K562 (cell line): ENCODE data around the gene ADAMTS1. TPM values are rescaled to one million over a fixed set of nuclear protein-coding genes. Genes with fewer than 3 reads are reported as not detected.

ENCODE experiments used
- ATAC-seq: fragments of 200-7000 bp; cut with Tn5 transposase; 3 replicates; pipeline ENCODE4 v1.9.1; 2020; ENCODE audit warnings: moderate library complexity
- BruUV-seq: library from RNA; stranded (reverse); fragments of 400-500 nt; replicated peaks from 2 replicates; lab custom pipeline; 2021; lab: Mats Ljungman, UMichigan
- CTCF ChIA-PET: fragments of 300-600 bp; formaldehyde crosslinking; extraction: SDS; loops from one replicate; lab custom pipeline; 2021; ENCODE audit warnings: low intra/inter-chr PET ratio; lab: Yijun Ruan, JAX
- POLR2A ChIA-PET: fragments of 300-600, 350-650 bp; sonication (Branson Sonifier 250); formaldehyde crosslinking; extraction: SDS; loops from one replicate; lab custom pipeline; 2021; ENCODE audit warnings: antibody characterized with exemption, inconsistent platforms; lab: Yijun Ruan, JAX
- DNase-seq, 4 experiments: peaks; one replicate each; pipeline versions ENCODE4 v3.0.0 to v3.0.0-alpha.2; 2011 to 2018; ENCODE audit warnings: low spot score in 3 of 4, mixed read lengths in 3 of 4; ENCODE audit errors: extremely low read depth in 1 of 4
- FAIRE-seq: peaks from 2 replicates; lab custom pipeline; 2011; peaks lifted over from hg19 to GRCh38; lab: Jason Lieb, UNC
- H2AFZ ChIP-seq: 2 replicates; pipeline ENCODE4 v1.6.0; 2011; ENCODE audit warnings: low read depth, low read length, control low read depth, inconsistent platforms
- H3K27ac ChIP-seq: fragments of 200-600 bp; 3 replicates; pipeline ENCODE4 v1.8.0; 2011; ENCODE audit warnings: low read depth, mild to moderate bottlenecking, control low read depth, inconsistent platforms, low read length, moderate library complexity, mixed read lengths; ENCODE audit errors: extremely low read depth
- H3K27me3 ChIP-seq, 2 experiments: fragments of 300-600 bp in 1 of 2; 2 replicates in 1 of 2; 3 replicates in 1 of 2; pipeline versions ENCODE4 v1.6.0 to v1.8.0; 2011; ENCODE audit warnings: inconsistent platforms in 2 of 2, low read length in 2 of 2, mild to moderate bottlenecking in 1 of 2, mixed read lengths in 1 of 2, moderate library complexity in 1 of 2; ENCODE audit not compliant: control insufficient read depth in 2 of 2, insufficient read depth in 2 of 2
- H3K36me3 ChIP-seq: fragments of 300-600 bp; 3 replicates; pipeline ENCODE4 v1.8.0; 2011; ENCODE audit warnings: mild to moderate bottlenecking, low read length, inconsistent platforms; ENCODE audit not compliant: control insufficient read depth, insufficient read depth
- H3K4me1 ChIP-seq, 2 experiments: fragments of 200-600 bp in 1 of 2; replicated peaks in 1 of 2; 2 replicates in 1 of 2; 3 replicates in 1 of 2; pipeline versions ENCODE4 v1.5.1 to v1.8.0; 2011; ENCODE audit warnings: inconsistent platforms in 2 of 2, low read length in 2 of 2, mild to moderate bottlenecking in 1 of 2, mixed read lengths in 1 of 2, moderate library complexity in 1 of 2; ENCODE audit not compliant: control insufficient read depth in 2 of 2, insufficient read depth in 2 of 2
- H3K4me2 ChIP-seq: 2 replicates; pipeline ENCODE4 v1.6.1; 2011; ENCODE audit warnings: low read length, control low read depth, inconsistent platforms, mixed read lengths; ENCODE audit not compliant: insufficient read depth
- H3K4me3 ChIP-seq: fragments of 200-600 bp; sonication (generic), shearing (Covaris generic); 2 replicates; pipeline ENCODE4 v1.5.1; 2016; ENCODE audit warnings: control low read depth, inconsistent platforms
- H3K79me2 ChIP-seq: fragments of 200-600 bp; 3 replicates; pipeline ENCODE4 v1.8.0; 2011; ENCODE audit warnings: low read length, inconsistent platforms; ENCODE audit not compliant: control insufficient read depth, insufficient read depth
- H3K9ac ChIP-seq, 2 experiments: 2 replicates each; pipeline versions ENCODE4 v1.6.0 to v1.6.1; 2011; ENCODE audit warnings: low read depth in 2 of 2, low read length in 2 of 2, control low read depth in 1 of 2, inconsistent platforms in 1 of 2, mild to moderate bottlenecking in 1 of 2, mixed read lengths in 1 of 2; ENCODE audit not compliant: insufficient read depth in 1 of 2
- H3K9me1 ChIP-seq: one replicate; pipeline ENCODE4 v1.6.0; 2011; ENCODE audit warnings: inconsistent platforms, mild to moderate bottlenecking, low read length, moderate library complexity; ENCODE audit not compliant: control insufficient read depth, insufficient read depth
- H3K9me3 ChIP-seq: replicated peaks from 2 replicates; pipeline ENCODE4 v1.5.1; 2011; ENCODE audit warnings: low read depth, low read length, inconsistent platforms; ENCODE audit not compliant: control insufficient read depth, insufficient read depth
- H4K20me1 ChIP-seq: replicated peaks from 2 replicates; pipeline ENCODE4 v1.6.1; 2011; ENCODE audit warnings: low read length, inconsistent platforms, mixed read lengths; ENCODE audit not compliant: control insufficient read depth, insufficient read depth
- CCAR2 ChIP-seq: fragments of 200-400 bp; formaldehyde crosslinking; IDR thresholded peaks from 2 replicates; pipeline ENCODE4 v1.6.1; 2017; ENCODE audit warnings: mild to moderate bottlenecking, low read depth, low read length
- E2F8 ChIP-seq: fragments of 450-650 bp; IDR thresholded peaks from 2 replicates; pipeline ENCODE4 v1.7.1; 2018; ENCODE audit warnings: mild to moderate bottlenecking, low read depth; ENCODE audit not compliant: partially characterized antibody
- HNRNPK ChIP-seq: fragments of 200-400 bp; formaldehyde crosslinking; IDR thresholded peaks from one replicate; pipeline ENCODE4 v1.6.1; 2018; ENCODE audit warnings: mild to moderate bottlenecking, low read depth, low read length; ENCODE audit not compliant: poor library complexity, severe bottlenecking
- JUND ChIP-seq, 2 experiments: IDR thresholded peaks; 2 replicates in 1 of 2; 3 replicates in 1 of 2; pipeline ENCODE4 v1.6.1; 2011; ENCODE audit warnings: borderline replicate concordance in 2 of 2, low read depth in 2 of 2, low read length in 2 of 2, improper control_type of control experiment in 1 of 2, missing biosample characterization in 1 of 2, missing genetic modification characterization in 1 of 2, missing genetic modification reagents in 1 of 2
- KDM2B ChIP-seq: fragments of 250-450 bp; sonication (Bioruptor Pico); IDR thresholded peaks from 2 replicates; pipeline ENCODE4 v1.8.0; 2021; ENCODE audit warnings: mild to moderate bottlenecking, moderate library complexity
- RHOXF2B ChIP-seq: fragments of 250-450 bp; sonication (Bioruptor Pico); conservative IDR thresholded peaks from 2 replicates; pipeline ENCODE4 v1.5.1; 2021
- ZFPM2 ChIP-seq: fragments of 250-450 bp; sonication (Bioruptor Pico); IDR thresholded peaks from 2 replicates; pipeline ENCODE4 v1.5.1; 2022; ENCODE audit warnings: mild to moderate bottlenecking
- WGBS: fragments of 100-300 bp; shearing (Covaris generic); methylation state at CpG from one replicate; pipeline ENCODE4 v1.1.6; 2016; ENCODE audit warnings: low coverage, mixed read lengths; ENCODE audit not compliant: insufficient coverage; ENCODE audit errors: missing lambda C conversion rate; 5-methylcytosine and 5-hydroxymethylcytosine counted together
- in situ Hi-C: fragments of 300-500 bp; cut with MboI; formaldehyde crosslinking; loops from 4 replicates; pipeline ENCODE4 v1.15.0; 2018; ENCODE audit warnings: inconsistent platforms, mixed read lengths
- intact Hi-C: fragments of 100-400 bp; cut with micrococcal nuclease; formaldehyde crosslinking; loops from 2 replicates; pipeline ENCODE4 v1.14.2; 2022
- polyA plus RNA-seq, 8 experiments: library from polyadenylated mRNA; depleted of rRNA in 4 of 8; stranded (reverse) in 5 of 8; unstranded in 3 of 8; fragments of >200 nt; fragmentation: Nextera tagmentation in 2 of 8; fragmentation: Illumina TruSeq in 1 of 8; extraction: Ambion mirVana in 2 of 8; extraction: Trizol in 1 of 8; gene quantifications; 2 replicates each; pipeline versions ENCODE4 v1.2.1 to v1.2.3, GENCODE V29; 2011 to 2014; ENCODE audit warnings: inconsistent platforms in 1 of 8, missing spikeins in 1 of 8
- total RNA-seq, 7 experiments: library from RNA; depleted of rRNA in 6 of 7; stranded (reverse); fragments of >200 nt in 6 of 7; fragmentation: Illumina TruSeq in 2 of 7; extraction: Trizol in 2 of 7; gene quantifications; 2 replicates each; pipeline versions ENCODE4 v1.2.1 to v1.2.3, GENCODE V29; 2011 to 2021; ENCODE audit warnings: low replicate concordance in 1 of 7

The ADAMTS1 gene
- total and polyA plus RNA-seq, 9 of the 15 experiments (the other 6 are each of a cell fraction or from before 2014, with no cell fraction given) = 0.01 to 0.58 TPM; not detected in 7

GRCh38 chr21:26842974-26843932 lies 2.0 kb downstream of the ADAMTS1 start:
- Histone ChIP-seq H3K9ac (no peak overlapping the region), H3K9me1 (no peaks in the 10 kb centered on the region), H3K4me2 (no peak overlapping the region), H3K4me3 (no peak overlapping the region), H4K20me1 (no peaks in the 10 kb centered on the region), H3K36me3 (no peaks in the 10 kb centered on the region), H3K27ac (no peak overlapping the region), H2AFZ (no peak overlapping the region), H3K4me1 (no peaks in the 10 kb centered on the region; a peak in 1 of 5 replicates), H3K27me3 (no peaks in the 10 kb centered on the region), H3K9me3 (no peaks in the 10 kb centered on the region), H3K79me2 (no peaks in the 10 kb centered on the region)
- intact Hi-C loops = no loop called here
- in situ Hi-C loops = no loop called here
- BruUV-seq = no TSS peak
- FAIRE-seq (no peak), DNase-seq (no peak), ATAC-seq (no peak)
- no peak for TF ChIP-seq HNRNPK
- TF ChIP-seq CCAR2 = no peak
- TF ChIP-seq ZFPM2 (CRISPR knock-in tag) = no peak
- no peak for TF ChIP-seq JUND (IDR thresholded peaks at IDR 0.05; ENCODE audit: borderline replicate concordance, low read depth, low read length)
- TF ChIP-seq JUND (tag; IDR thresholded peaks at IDR 0.05; ENCODE audit: borderline replicate concordance, low read depth, low read length) = peak; percentile 33; the same call in 1 of the 3 replicates
- TF ChIP-seq E2F8 = no peak
- TF ChIP-seq KDM2B (CRISPR knock-in tag) = no peak
- TF ChIP-seq RHOXF2B (CRISPR knock-in tag) = no peak
- CTCF ChIA-PET = interaction anchor here (0.6 kb wide), 1 partner anchor 1849 kb away, joined by 3 read pairs; no protein-coding TSS in a partner anchor
- 3% methylated on average over 34 of the region's 35 CpGs for WGBS
- POLR2A ChIA-PET = no interaction called here
